Measurements from ENCODE around the gene ADAMTS7. TPM values are rescaled to one million over a fixed set of nuclear protein-coding genes. Genes with fewer than 3 reads are reported as not detected.
"Not testable (repeated sequence)": the region's sequence is repeated elsewhere in the genome, so short reads cannot be mapped to it uniquely, and the experiment has no call there.

Gene ADAMTS7
- total RNA-seq, 1 donor from 2014 or later = 19.2 TPM

- Histone ChIP-seq H4K20me1 (ENCODE audit: low read depth) (no peaks in the 10 kb centered on the region), H3K4me2 (no peak overlapping the region), H3K79me2 (ENCODE audit: low read depth) (no peaks in the 10 kb centered on the region), H3K4me3 (no peak overlapping the region), H2AFZ (replicated peaks) (no peak overlapping the region), H3K36me3 (no peaks in the 10 kb centered on the region), H3K27me3 (no peaks in the 10 kb centered on the region), H3F3A (ENCODE audit: low read depth) (no peaks in the 10 kb centered on the region), H3K9ac (no peak overlapping the region), H3K4me1 (no peaks in the 10 kb centered on the region), H3K27ac (no peak overlapping the region), H3K9me3 (ENCODE audit: low read depth) (no peaks in the 10 kb centered on the region)
- Mint-ChIP-seq H3K4me1 (peaks cover 34% of the 10 kb centered on the region), H3K27ac (peak overlapping the region; percentile 78), H3K9me3 (no peaks in the 10 kb centered on the region), H3K4me3 (no peak overlapping the region), H3K27me3 (ENCODE audit: insufficient read depth, low read depth) (no peaks in the 10 kb centered on the region), H3K36me3 (no peaks in the 10 kb centered on the region)
- DNase-seq (ENCODE audit: low spot score) = peak; percentile 24
- TF ChIP-seq EZH2 (IDR thresholded peaks at IDR 0.05) (no peak), CTCF (IDR thresholded peaks at IDR 0.05) (no peak), EZH2phosphoT487 (IDR thresholded peaks at IDR 0.05) (no peak)
Observed at GRCh38 chr15:78840661-78841375, 29.6 kb upstream of the ADAMTS7 start.

- not testable (repeated sequence) for H3K9me3 ChIP-seq (ENCODE audit: low read depth); H3K79me2 ChIP-seq (ENCODE audit: low read depth); H4K20me1 ChIP-seq (ENCODE audit: low read depth); H3K9ac ChIP-seq; H3K36me3 ChIP-seq; H3K36me3 Mint-ChIP-seq; H3K27ac ChIP-seq; H3K4me1 ChIP-seq; H3K4me2 ChIP-seq; H3K4me3 ChIP-seq; H3K4me3 Mint-ChIP-seq; H3K27me3 ChIP-seq; H3K27me3 Mint-ChIP-seq (ENCODE audit: insufficient read depth, low read depth); H2AFZ ChIP-seq (replicated peaks); DNase-seq (ENCODE audit: low spot score); H3F3A ChIP-seq (ENCODE audit: low read depth); H3K9me3 Mint-ChIP-seq
- H3K4me1 Mint-ChIP-seq = peaks cover 34% of the 10 kb centered on the region
- peak overlapping the region; percentile 64 for H3K27ac Mint-ChIP-seq
Observed at GRCh38 chr15:78839151-78839550, 27.9 kb upstream of the ADAMTS7 start.

- Histone ChIP-seq H3K79me2 (ENCODE audit: low read depth) (no peaks in the 10 kb centered on the region), H3K9me3 (ENCODE audit: low read depth) (no peaks in the 10 kb centered on the region), H3K27ac (no peak overlapping the region), H3K36me3 (no peaks in the 10 kb centered on the region), H3K4me1 (no peaks in the 10 kb centered on the region), H3F3A (ENCODE audit: low read depth) (no peaks in the 10 kb centered on the region), H2AFZ (replicated peaks) (no peak overlapping the region), H3K4me3 (no peak overlapping the region), H3K4me2 (no peak overlapping the region), H3K27me3 (no peaks in the 10 kb centered on the region), H3K9ac (no peak overlapping the region), H4K20me1 (ENCODE audit: low read depth) (no peaks in the 10 kb centered on the region)
- Mint-ChIP-seq H3K9me3 (no peaks in the 10 kb centered on the region), H3K36me3 (no peaks in the 10 kb centered on the region), H3K4me1 (peaks cover 34% of the 10 kb centered on the region), H3K27me3 (ENCODE audit: insufficient read depth, low read depth) (no peaks in the 10 kb centered on the region), H3K4me3 (no peak overlapping the region), H3K27ac (peak overlapping the region; percentile 74)
- TF ChIP-seq CTCF (IDR thresholded peaks at IDR 0.05) = no peak
- TF ChIP-seq EZH2 (IDR thresholded peaks at IDR 0.05) = no peak
- TF ChIP-seq EZH2phosphoT487 (IDR thresholded peaks at IDR 0.05) = no peak
- DNase-seq (ENCODE audit: low spot score) = no peak
Observed at GRCh38 chr15:78838489-78838888, 27.2 kb upstream of the ADAMTS7 start.

- peak; percentile 45 for DNase-seq (ENCODE audit: low spot score)
- H4K20me1 ChIP-seq (ENCODE audit: low read depth) = no peaks in the 10 kb centered on the region
- peaks cover 31% of the 10 kb centered on the region for H3K4me1 Mint-ChIP-seq
- H3K4me3 ChIP-seq = no peak overlapping the region
- H3F3A ChIP-seq (ENCODE audit: low read depth) = peaks cover under 1% of the 10 kb centered on the region
- no peak for TF ChIP-seq EZH2phosphoT487 (IDR thresholded peaks at IDR 0.05)
- peak; percentile 32 for TF ChIP-seq CTCF (IDR thresholded peaks at IDR 0.05)
- H3K27me3 ChIP-seq = no peaks in the 10 kb centered on the region
- peaks cover 2% of the 10 kb centered on the region for H3K4me1 ChIP-seq
- no peak overlapping the region for H2AFZ ChIP-seq (replicated peaks)
- H3K9me3 ChIP-seq (ENCODE audit: low read depth) = no peaks in the 10 kb centered on the region
- no peak overlapping the region for H3K27ac ChIP-seq
- H3K36me3 ChIP-seq = no peaks in the 10 kb centered on the region
- no peaks in the 10 kb centered on the region for H3K36me3 Mint-ChIP-seq
- H3K27ac Mint-ChIP-seq = no peak overlapping the region
- no peak overlapping the region for H3K9ac ChIP-seq
- H3K9me3 Mint-ChIP-seq = no peaks in the 10 kb centered on the region
- H3K4me2 ChIP-seq = no peak overlapping the region
- no peaks in the 10 kb centered on the region for H3K79me2 ChIP-seq (ENCODE audit: low read depth)
- no peak overlapping the region for H3K4me3 Mint-ChIP-seq
- peaks cover 1% of the 10 kb centered on the region for H3K27me3 Mint-ChIP-seq (ENCODE audit: insufficient read depth, low read depth)
Observed at GRCh38 chr15:78837543-78837942, 26.3 kb upstream of the ADAMTS7 start.
